ENCODE data around the gene RAI1. TPM values are rescaled to one million over a fixed set of nuclear protein-coding genes. Genes with fewer than 3 reads are reported as not detected.

Gene RAI1
- total and polyA plus RNA-seq, 12 donors: 4.2 to 37.3 (median 26.9) TPM

DNA sequence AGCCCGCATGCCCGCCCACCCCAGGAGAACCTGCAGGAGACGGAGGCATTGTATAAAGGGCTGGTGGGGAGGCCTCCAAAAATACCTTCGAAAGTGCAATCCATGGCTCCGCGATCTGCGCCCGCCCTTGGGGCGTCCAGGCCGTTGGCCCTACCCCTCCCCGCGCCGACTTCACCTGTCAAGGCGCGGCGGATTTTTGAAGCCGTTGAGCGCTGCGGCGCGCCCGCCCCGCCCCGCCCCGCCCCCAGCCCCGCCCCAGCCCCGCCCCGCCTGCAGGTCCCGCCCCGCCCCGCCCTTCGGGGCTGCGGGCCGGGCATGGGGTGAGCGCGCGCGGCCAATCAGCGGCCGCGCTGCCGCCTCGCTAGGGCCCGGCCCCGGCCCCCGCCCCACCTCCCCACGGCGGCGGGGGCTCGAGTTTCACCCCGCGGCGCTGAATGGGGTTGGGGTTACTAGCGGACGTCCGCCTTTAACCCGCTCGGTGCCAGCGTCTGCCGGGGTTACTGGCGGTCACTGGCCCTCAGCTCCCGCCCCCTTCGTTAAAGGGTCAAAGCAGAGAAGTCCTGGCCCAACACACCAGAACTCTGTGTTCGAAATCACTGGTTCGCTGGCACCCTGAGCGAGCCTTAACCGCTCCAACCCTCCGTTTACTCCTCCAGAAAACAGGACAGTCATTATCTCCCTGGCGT is 142.3 kb downstream of the RAI1 start:
- WGBS, 4 donors: 0 to 1% (median 1%) methylated on average over 13 to 69 of the region's 69 CpGs
- Histone ChIP-seq H3K4me3 (peak overlapping the region in 3 of 4 donors; percentile 21 to 78 (median 67)), H3K27me3 (no peaks in the 10 kb centered on the region), H3K27ac (peak overlapping the region; percentile 82 to 96 (median 94)), H3K36me3 (replicated peaks in 1 of 2) (peaks cover 0 to 15% of the 10 kb centered on the region in 2 donors), H3K9me3 (replicated peaks in 1 of 3) (no peaks in the 10 kb centered on the region), H3K4me1 (replicated peaks in 1 of 2) (peaks cover 62 to 67% of the 10 kb centered on the region in 2 donors)
- intact Hi-C loops (cut with DNase I): no loop called here
- TF ChIP-seq, protein P1, sequence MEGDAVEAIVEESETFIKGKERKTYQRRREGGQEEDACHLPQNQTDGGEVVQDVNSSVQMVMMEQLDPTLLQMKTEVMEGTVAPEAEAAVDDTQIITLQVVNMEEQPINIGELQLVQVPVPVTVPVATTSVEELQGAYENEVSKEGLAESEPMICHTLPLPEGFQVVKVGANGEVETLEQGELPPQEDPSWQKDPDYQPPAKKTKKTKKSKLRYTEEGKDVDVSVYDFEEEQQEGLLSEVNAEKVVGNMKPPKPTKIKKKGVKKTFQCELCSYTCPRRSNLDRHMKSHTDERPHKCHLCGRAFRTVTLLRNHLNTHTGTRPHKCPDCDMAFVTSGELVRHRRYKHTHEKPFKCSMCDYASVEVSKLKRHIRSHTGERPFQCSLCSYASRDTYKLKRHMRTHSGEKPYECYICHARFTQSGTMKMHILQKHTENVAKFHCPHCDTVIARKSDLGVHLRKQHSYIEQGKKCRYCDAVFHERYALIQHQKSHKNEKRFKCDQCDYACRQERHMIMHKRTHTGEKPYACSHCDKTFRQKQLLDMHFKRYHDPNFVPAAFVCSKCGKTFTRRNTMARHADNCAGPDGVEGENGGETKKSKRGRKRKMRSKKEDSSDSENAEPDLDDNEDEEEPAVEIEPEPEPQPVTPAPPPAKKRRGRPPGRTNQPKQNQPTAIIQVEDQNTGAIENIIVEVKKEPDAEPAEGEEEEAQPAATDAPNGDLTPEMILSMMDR (IDR thresholded peaks at IDR 0.05): no peak
- TF ChIP-seq POLR2A (IDR thresholded peaks at IDR 0.05): peak in 1 of 2 donors; percentile 89
- peak; percentile 89 to 94 (median 91) for DNase-seq

DNA sequence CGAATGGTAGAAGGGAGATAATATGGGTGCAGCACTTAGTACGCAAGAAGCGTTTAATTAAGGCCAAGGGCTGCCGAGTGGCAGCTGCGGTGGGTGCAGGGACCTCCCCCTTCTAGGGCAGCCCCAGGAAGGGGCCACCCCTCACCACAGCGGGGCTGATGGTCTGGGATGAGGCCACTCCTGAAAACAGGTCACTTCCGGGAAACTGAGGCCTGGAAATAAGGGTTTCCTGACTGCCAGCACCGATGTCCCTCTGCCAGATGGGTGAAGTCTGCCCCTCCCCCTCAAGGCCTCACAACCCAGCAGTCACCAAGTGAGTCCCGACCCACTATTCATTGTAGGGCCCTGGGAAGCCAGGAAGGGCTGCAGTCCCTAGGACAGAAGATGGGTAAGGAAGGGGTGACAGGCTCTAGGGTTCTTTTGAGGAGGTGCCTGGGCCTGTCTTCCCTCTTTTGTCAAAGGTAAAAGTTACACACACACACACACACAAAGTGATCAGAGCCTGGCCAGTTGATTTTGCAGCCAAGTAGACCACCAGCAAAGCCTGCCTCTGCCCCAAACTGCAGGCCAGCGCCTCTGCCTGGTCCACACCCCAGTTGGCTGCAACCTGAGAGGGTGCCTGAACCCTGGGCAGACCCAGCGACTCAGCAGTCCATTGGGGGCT is 143.0 kb downstream of the RAI1 start:
- Histone ChIP-seq H3K4me3 (peak overlapping the region in 1 of 4 donors; percentile 78), H3K27me3 (no peaks in the 10 kb centered on the region), H3K27ac (peak overlapping the region; percentile 82 to 95 (median 94)), H3K9me3 (replicated peaks in 1 of 3) (no peaks in the 10 kb centered on the region), H3K36me3 (replicated peaks in 1 of 2) (peaks cover 0 to 9% of the 10 kb centered on the region in 2 donors), H3K4me1 (replicated peaks in 1 of 2) (peaks cover 56 to 61% of the 10 kb centered on the region in 2 donors)
- intact Hi-C loops (cut with DNase I): no loop called here
- DNase-seq: peak; percentile 43 to 75 (median 64)
- 6 to 36% (median 12%) methylated on average over 2 to 11 of the region's 11 CpGs for WGBS, 4 donors
- TF ChIP-seq, protein P1 (IDR thresholded peaks at IDR 0.05): peak in 1 of 6 experiments; percentile 17
- TF ChIP-seq POLR2A (IDR thresholded peaks at IDR 0.05): peak in 1 of 2 donors; percentile 0

DNA sequence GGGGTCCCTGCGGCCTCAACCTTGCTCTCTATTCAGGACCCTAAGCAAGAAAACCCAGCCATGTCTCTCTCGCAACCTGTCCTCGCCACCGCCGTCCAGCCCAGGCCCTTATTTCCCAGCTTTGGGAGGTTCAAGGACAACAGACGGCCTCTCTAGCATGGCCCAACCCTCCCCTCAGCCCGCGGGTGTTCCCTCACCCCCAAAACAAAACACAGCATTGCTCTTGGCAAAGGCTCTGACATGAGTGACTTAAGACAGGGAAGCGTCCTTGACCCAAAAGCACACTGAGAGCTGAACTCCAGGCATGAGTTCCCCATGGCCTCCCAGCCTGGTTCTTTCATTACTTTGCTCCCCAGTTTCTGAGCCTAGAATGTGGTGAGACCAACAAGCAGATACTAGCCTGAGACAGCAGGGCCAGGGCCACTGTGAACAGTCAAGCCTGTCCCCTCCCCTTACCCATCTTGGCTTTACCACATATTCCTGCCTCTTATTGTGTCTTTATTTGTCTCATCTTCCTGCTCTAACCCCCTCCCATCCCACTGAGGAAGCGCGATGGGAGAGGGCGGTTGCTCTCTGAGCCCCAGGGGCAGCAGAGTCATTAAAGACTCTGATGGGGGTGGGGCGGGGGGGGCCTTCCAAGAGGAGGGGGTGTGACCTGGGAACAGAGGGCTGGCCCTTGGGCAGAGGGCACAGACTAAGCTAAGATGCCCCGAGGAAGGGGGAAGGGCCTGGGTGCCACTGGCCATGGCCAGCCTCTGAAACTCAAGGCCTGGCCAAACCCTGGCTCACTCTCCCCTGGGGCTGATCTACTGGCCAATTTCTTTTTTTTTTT is 143.7 kb downstream of the RAI1 start:
- peak in 1 of 2 donors; percentile 24 for TF ChIP-seq POLR2A (IDR thresholded peaks at IDR 0.05)
- TF ChIP-seq, protein P1 (IDR thresholded peaks at IDR 0.05): no peak
- peak overlapping the region; percentile 82 to 95 (median 94) for H3K27ac ChIP-seq
- no peaks in the 10 kb centered on the region for H3K27me3 ChIP-seq
- DNase-seq: peak; percentile 72 to 91 (median 87)
- H3K4me3 ChIP-seq: peak overlapping the region in 1 of 4 donors; percentile 78
- peaks cover 0 to 3% of the 10 kb centered on the region in 2 donors for H3K36me3 ChIP-seq (replicated peaks in 1 of 2)
- no peaks in the 10 kb centered on the region for H3K9me3 ChIP-seq (replicated peaks in 1 of 3)
- intact Hi-C loops (cut with DNase I): no loop called here
- peaks cover 54 to 61% of the 10 kb centered on the region in 2 donors for H3K4me1 ChIP-seq (replicated peaks in 1 of 2)
- WGBS, 4 donors: 19 to 32% (median 26%) methylated on average over 11 to 14 of the region's 14 CpGs

DNA sequence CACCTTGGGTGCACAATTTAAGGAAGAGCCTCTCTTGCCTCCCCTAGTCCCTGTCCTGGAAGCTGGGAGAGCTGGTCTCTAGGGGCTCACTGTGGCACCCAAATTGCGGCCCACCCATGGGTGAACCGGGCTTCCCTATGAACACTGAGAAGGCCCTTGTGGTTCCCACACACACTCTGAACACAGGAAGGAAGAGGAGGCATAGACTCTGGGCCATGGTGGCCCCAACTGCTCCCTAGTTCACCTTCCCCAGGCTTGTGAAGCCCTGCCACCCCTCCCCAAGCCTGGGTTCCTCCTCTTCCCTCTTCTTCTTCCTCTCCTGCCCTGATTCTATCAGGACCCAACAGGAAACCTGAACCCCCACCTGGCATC is 145.1 kb downstream of the RAI1 start:
- H3K4me1 ChIP-seq (replicated peaks in 1 of 2): peaks cover 59 to 71% of the 10 kb centered on the region in 2 donors
- no peak for TF ChIP-seq POLR2A (IDR thresholded peaks at IDR 0.05)
- TF ChIP-seq, protein P1 (IDR thresholded peaks at IDR 0.05): no peak
- no peak for DNase-seq
- no peaks in the 10 kb centered on the region for H3K36me3 ChIP-seq (replicated peaks in 1 of 2)
- H3K27me3 ChIP-seq: no peaks in the 10 kb centered on the region
- intact Hi-C loops (cut with DNase I): no loop called here
- 55 to 100% (median 89%) methylated on average over 1 to 2 of the region's 2 CpGs for WGBS, 4 donors
- peak overlapping the region in 3 of 5 donors; percentile 93 to 95 (median 95) for H3K27ac ChIP-seq
- no peaks in the 10 kb centered on the region for H3K9me3 ChIP-seq (replicated peaks in 1 of 3)
- no peak overlapping the region for H3K4me3 ChIP-seq

Measured in adrenal gland (tissue), 12 donors.